Caco-2 (cell line): ENCODE data around the gene ELF1. TPM values are rescaled to one million over a fixed set of nuclear protein-coding genes. Genes with fewer than 3 reads are reported as not detected.

Experiments used
- BruUV-seq: library from RNA; stranded (reverse); fragments of 400-500 nt; replicated peaks from 2 replicates; lab custom pipeline; 2021; lab: Mats Ljungman, UMichigan
- CTCF ChIA-PET: fragments of 300-600 bp; sonication (Branson Sonifier 250); formaldehyde crosslinking; loops from one replicate; lab custom pipeline; 2022; ENCODE audit warnings: antibody characterized with exemption; lab: Charles Lee
- POLR2A ChIA-PET: fragments of 300-600 bp; sonication (Branson Sonifier 250); formaldehyde crosslinking; loops from one replicate; lab custom pipeline; 2022; ENCODE audit warnings: antibody characterized with exemption; lab: Charles Lee
- DNase-seq, 2 experiments: peaks; one replicate each; pipeline versions ENCODE4 v3.0.0 to v3.0.0-alpha.2; 2020 to 2022
- H3K27me3 ChIP-seq: replicated peaks from 2 replicates; pipeline ENCODE4 v1.6.0; 2011; ENCODE audit warnings: low read length; ENCODE audit not compliant: control insufficient read depth, insufficient read depth
- H3K36me3 ChIP-seq: 2 replicates; pipeline ENCODE4 v1.5.1; 2011; ENCODE audit warnings: low read length; ENCODE audit not compliant: control insufficient read depth, insufficient read depth
- H3K4me1 ChIP-seq: fragments of 250-450 bp; sonication (Bioruptor Pico); 2 replicates; pipeline ENCODE4 v1.5.1; 2020; ENCODE audit warnings: mild to moderate bottlenecking
- H3K4me3 ChIP-seq: 2 replicates; pipeline ENCODE4 v1.5.1; 2011; ENCODE audit warnings: low read depth, mild to moderate bottlenecking, control low read depth, low read length
- H3K9me3 ChIP-seq: fragments of 250-450 bp; sonication (Bioruptor Pico); 2 replicates; pipeline ENCODE4 v1.5.1; 2020; ENCODE audit warnings: mild to moderate bottlenecking, moderate library complexity
- H3K27ac Mint-ChIP-seq: one replicate; pipeline ENCODE4 v1.8.0; 2022; ENCODE audit warnings: mixed read lengths; ENCODE audit not compliant: unreplicated experiment
- H3K27me3 Mint-ChIP-seq: one replicate; pipeline ENCODE4 v1.8.0; 2022; ENCODE audit warnings: mixed read lengths; ENCODE audit not compliant: insufficient read depth, unreplicated experiment
- H3K36me3 Mint-ChIP-seq: one replicate; pipeline ENCODE4 v1.8.0; 2022; ENCODE audit warnings: mild to moderate bottlenecking, mixed read lengths; ENCODE audit not compliant: insufficient read depth, unreplicated experiment
- H3K4me1 Mint-ChIP-seq: one replicate; pipeline ENCODE4 v1.8.0; 2022; ENCODE audit warnings: low read depth, mixed read lengths; ENCODE audit not compliant: unreplicated experiment
- H3K4me3 Mint-ChIP-seq: one replicate; pipeline ENCODE4 v1.8.0; 2022; ENCODE audit warnings: mild to moderate bottlenecking, moderate library complexity, mixed read lengths; ENCODE audit not compliant: unreplicated experiment
- H3K9me3 Mint-ChIP-seq: one replicate; pipeline ENCODE4 v1.8.0; 2022; ENCODE audit warnings: mixed read lengths; ENCODE audit not compliant: unreplicated experiment
- intact Hi-C: fragments of 100-400 bp; cut with micrococcal nuclease; formaldehyde crosslinking; loops from one replicate; pipeline ENCODE4 v1.10.0; 2022; ENCODE audit not compliant: unreplicated experiment
- total RNA-seq: library from RNA; stranded (reverse); gene quantifications from 2 replicates; pipeline ENCODE4 v1.2.3, GENCODE V29; 2022
- TF ChIP-seq, protein P1 (sequence below), 2 experiments: fragments of 200-600 bp in 1 of 2; IDR thresholded peaks; 1 replicate in 1 of 2; 2 replicates in 1 of 2; pipeline versions ENCODE4 v1.5.1 to v1.8.0; 2011 to 2022; ENCODE audit warnings: antibody characterized with exemption in 1 of 2, control low read depth in 1 of 2, inconsistent platforms in 1 of 2, low read depth in 1 of 2, low read length in 1 of 2, mild to moderate bottlenecking in 1 of 2, moderate library complexity in 1 of 2; ENCODE audit not compliant: insufficient read depth in 1 of 2, severe bottlenecking in 1 of 2, unreplicated experiment in 1 of 2

The ELF1 gene
- total RNA-seq, 1 experiment from 2014 or later = 116 TPM

DNA sequence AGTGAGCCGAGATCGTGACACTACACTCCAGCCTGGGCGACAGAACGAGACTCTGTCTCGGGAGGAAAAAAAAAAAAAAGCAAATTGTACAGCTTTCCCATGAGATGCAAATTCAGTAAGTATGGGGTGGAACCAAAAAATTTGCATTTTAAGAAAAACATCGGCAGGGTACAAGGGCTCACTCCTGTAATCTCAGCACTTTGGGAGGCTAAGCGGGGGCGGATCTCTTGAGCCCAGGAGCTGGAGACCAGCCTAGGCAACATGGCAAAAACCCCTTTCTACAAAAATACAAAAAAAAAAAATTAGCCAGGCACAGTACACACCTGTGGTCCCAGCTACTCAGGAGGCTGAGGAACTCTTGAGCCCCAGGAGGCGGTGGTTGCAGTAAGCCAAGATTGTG, 91.2 kb downstream of the ELF1 start:
- Histone ChIP-seq H3K9me3 (no peaks in the 10 kb centered on the region), H3K36me3 (no peaks in the 10 kb centered on the region; the same call in 1 of the 2 replicates), H3K4me3 (no peak overlapping the region), H3K27me3 (no peaks in the 10 kb centered on the region), H3K4me1 (peaks cover 4% of the 10 kb centered on the region; the same call in 1 of the 2 replicates)
- CTCF ChIA-PET = no interaction called here
- no peaks in the 10 kb centered on the region for H3K27me3 Mint-ChIP-seq
- POLR2A ChIA-PET = no interaction called here
- no peak overlapping the region for H3K27ac Mint-ChIP-seq
- intact Hi-C loops = no loop called here
- no peaks in the 10 kb centered on the region for H3K4me1 Mint-ChIP-seq
- TF ChIP-seq, protein P1, sequence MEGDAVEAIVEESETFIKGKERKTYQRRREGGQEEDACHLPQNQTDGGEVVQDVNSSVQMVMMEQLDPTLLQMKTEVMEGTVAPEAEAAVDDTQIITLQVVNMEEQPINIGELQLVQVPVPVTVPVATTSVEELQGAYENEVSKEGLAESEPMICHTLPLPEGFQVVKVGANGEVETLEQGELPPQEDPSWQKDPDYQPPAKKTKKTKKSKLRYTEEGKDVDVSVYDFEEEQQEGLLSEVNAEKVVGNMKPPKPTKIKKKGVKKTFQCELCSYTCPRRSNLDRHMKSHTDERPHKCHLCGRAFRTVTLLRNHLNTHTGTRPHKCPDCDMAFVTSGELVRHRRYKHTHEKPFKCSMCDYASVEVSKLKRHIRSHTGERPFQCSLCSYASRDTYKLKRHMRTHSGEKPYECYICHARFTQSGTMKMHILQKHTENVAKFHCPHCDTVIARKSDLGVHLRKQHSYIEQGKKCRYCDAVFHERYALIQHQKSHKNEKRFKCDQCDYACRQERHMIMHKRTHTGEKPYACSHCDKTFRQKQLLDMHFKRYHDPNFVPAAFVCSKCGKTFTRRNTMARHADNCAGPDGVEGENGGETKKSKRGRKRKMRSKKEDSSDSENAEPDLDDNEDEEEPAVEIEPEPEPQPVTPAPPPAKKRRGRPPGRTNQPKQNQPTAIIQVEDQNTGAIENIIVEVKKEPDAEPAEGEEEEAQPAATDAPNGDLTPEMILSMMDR (IDR thresholded peaks at IDR 0.05; ENCODE audit: insufficient read depth in 1 of 2, low read depth in 1 of 2, low read length in 1 of 2, severe bottlenecking in 1 of 2, unreplicated experiment in 1 of 2) = no peak
- H3K36me3 Mint-ChIP-seq = peaks cover 60% of the 10 kb centered on the region
- no peak for DNase-seq
- BruUV-seq = no TSS peak
- no peaks in the 10 kb centered on the region for H3K9me3 Mint-ChIP-seq
- H3K4me3 Mint-ChIP-seq = no peak overlapping the region

DNA sequence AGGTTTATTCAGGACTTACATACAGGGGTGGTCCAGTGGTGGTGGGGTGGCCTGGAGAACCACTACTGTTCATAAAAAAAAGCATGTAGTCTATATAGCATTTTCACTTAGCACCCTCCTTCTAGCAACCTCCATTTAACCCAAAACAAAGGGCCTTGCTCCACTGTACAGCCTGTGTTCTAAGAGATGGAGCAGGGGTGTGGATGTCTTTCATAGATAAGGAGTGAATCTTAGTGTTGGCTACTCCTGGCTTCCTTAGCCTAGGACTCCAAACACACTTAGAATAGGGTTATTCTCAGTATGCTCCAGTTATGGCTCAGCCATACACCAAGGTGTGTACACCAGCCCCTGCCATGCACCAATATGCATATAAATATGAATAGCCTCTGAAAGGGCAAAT, 95.2 kb downstream of the ELF1 start:
- Mint-ChIP-seq H3K4me1 (peaks cover 15% of the 10 kb centered on the region), H3K4me3 (no peak overlapping the region), H3K27me3 (no peaks in the 10 kb centered on the region), H3K27ac (no peak overlapping the region), H3K36me3 (peaks cover 57% of the 10 kb centered on the region), H3K9me3 (no peaks in the 10 kb centered on the region)
- TF ChIP-seq, protein P1 (IDR thresholded peaks at IDR 0.05; ENCODE audit: insufficient read depth in 1 of 2, low read depth in 1 of 2, low read length in 1 of 2, severe bottlenecking in 1 of 2, unreplicated experiment in 1 of 2) = no peak
- ChIA-PET CTCF (no interaction called here), POLR2A (no interaction called here)
- Histone ChIP-seq H3K9me3 (no peaks in the 10 kb centered on the region), H3K27me3 (no peaks in the 10 kb centered on the region), H3K4me3 (no peak overlapping the region), H3K36me3 (no peaks in the 10 kb centered on the region; the same call in 1 of the 2 replicates), H3K4me1 (peaks cover 9% of the 10 kb centered on the region; the same call in 1 of the 2 replicates)
- no TSS peak for BruUV-seq
- DNase-seq = no peak
- intact Hi-C loops = loop anchor here (5.0 kb wide), 1 partner anchor 93 kb away; the partner anchor contains the start of gene ELF1

DNA sequence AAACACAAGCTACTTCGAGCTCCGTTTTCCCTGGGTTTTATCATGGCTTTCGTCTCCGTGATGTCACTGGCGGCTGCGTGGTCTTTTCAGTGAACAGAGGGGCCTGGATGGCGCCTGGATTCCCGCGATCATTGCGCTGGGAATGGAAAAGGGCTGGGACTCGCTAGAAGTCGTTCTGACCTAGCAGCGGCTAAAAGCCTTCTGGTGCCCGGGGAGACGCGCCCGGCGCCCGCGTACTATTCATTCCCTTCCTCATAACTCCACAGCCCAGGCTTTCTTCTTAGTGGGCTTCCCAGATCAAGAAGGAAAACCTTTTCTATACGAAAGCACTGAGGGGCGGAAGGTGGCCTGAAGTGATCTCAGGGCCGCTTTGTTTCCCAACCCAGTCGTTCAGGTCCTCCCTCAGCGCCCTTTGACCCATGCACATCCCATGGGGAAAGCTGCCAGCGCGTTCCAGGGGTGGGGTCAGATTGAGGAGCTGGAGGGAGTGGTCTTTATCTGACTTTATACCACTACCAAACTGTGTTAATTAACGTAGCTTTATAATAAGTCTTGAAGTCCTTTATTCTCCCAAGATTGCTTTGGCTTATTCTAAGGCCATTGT, 96.6 kb downstream of the ELF1 start:
- Histone ChIP-seq H3K27me3 (no peaks in the 10 kb centered on the region), H3K4me3 (peak overlapping the region; percentile 76), H3K9me3 (no peaks in the 10 kb centered on the region), H3K36me3 (no peaks in the 10 kb centered on the region), H3K4me1 (peaks cover 9% of the 10 kb centered on the region; the same call in 1 of the 2 replicates)
- CTCF ChIA-PET = interaction anchor here (0.6 to 2.1 kb wide), 5 partner anchors 12 to 638 kb away, joined by 4 to 13 read pairs (median 7); partner anchors contain the start of gene SLC25A15
- H3K4me1 Mint-ChIP-seq = peaks cover 15% of the 10 kb centered on the region
- DNase-seq = peak; percentile 80 to 87
- no peaks in the 10 kb centered on the region for H3K9me3 Mint-ChIP-seq
- H3K4me3 Mint-ChIP-seq = peak overlapping the region; percentile 99
- peak overlapping the region; percentile 95 for H3K27ac Mint-ChIP-seq
- intact Hi-C loops = loop anchor here (5.0 kb wide), 1 partner anchor 95 kb away; the partner anchor contains the start of gene ELF1
- POLR2A ChIA-PET = interaction anchor here (0.6 to 1.8 kb wide), 9 partner anchors 14 to 385 kb away, joined by 4 to 11 read pairs (median 8); partner anchors contain the start of gene SLC25A15
- TF ChIP-seq, protein P1 (IDR thresholded peaks at IDR 0.05; ENCODE audit: insufficient read depth in 1 of 2, low read depth in 1 of 2, low read length in 1 of 2, severe bottlenecking in 1 of 2, unreplicated experiment in 1 of 2) = no peak
- TSS peak; percentile 70 for BruUV-seq
- peaks cover 44% of the 10 kb centered on the region for H3K36me3 Mint-ChIP-seq
- no peaks in the 10 kb centered on the region for H3K27me3 Mint-ChIP-seq
